GM18867 (cell line): Measurements from ENCODE around the gene PLCB4.

Source experiments
- ATAC-seq: cut with Tn5 transposase; IDR thresholded peaks from one replicate; pipeline ENCODE4 v1.9.1; 2021; ENCODE audit warnings: mild to moderate bottlenecking, moderate library complexity; ENCODE audit not compliant: unreplicated experiment

Gene PLCB4

GRCh38 chr20:9212735-9213134, 143.8 kb downstream of the PLCB4 start:
- ATAC-seq: no peak

GRCh38 chr20:9214685-9215084, 145.8 kb downstream of the PLCB4 start:
- no peak for ATAC-seq

- ATAC-seq: peak; percentile 65
These were observed 146.7 kb downstream of the PLCB4 start for GRCh38 chr20:9215539-9215938.

GRCh38 chr20:9218531-9218961, 149.7 kb downstream of the PLCB4 start:
- no peak for ATAC-seq

GRCh38 chr20:9220874-9221547, 152.1 kb downstream of the PLCB4 start:
- ATAC-seq: no peak

GRCh38 chr20:9223296-9223695, 154.4 kb downstream of the PLCB4 start:
- ATAC-seq: no peak

- ATAC-seq: no peak
These were observed 157.0 kb downstream of the PLCB4 start for GRCh38 chr20:9225879-9226278.

GRCh38 chr20:9227896-9228615, 159.2 kb downstream of the PLCB4 start:
- ATAC-seq: no peak

- ATAC-seq: no peak
These were observed 160.0 kb downstream of the PLCB4 start for GRCh38 chr20:9228774-9229450.

- no peak for ATAC-seq
These were observed 161.5 kb downstream of the PLCB4 start for GRCh38 chr20:9230406-9230805.

- no peak for ATAC-seq
These were observed 164.9 kb downstream of the PLCB4 start for GRCh38 chr20:9233804-9234203.

GRCh38 chr20:9235518-9235917, 166.6 kb downstream of the PLCB4 start:
- no peak for ATAC-seq

GRCh38 chr20:9236458-9236857, 167.6 kb downstream of the PLCB4 start:
- no peak for ATAC-seq

GRCh38 chr20:9241232-9241692, 172.4 kb downstream of the PLCB4 start:
- ATAC-seq: no peak

- ATAC-seq: no peak
These were observed 173.0 kb downstream of the PLCB4 start for GRCh38 chr20:9241721-9242427.

GRCh38 chr20:9243986-9244385, 175.1 kb downstream of the PLCB4 start:
- ATAC-seq: no peak

GRCh38 chr20:9244811-9245210, 175.9 kb downstream of the PLCB4 start:
- no peak for ATAC-seq

GRCh38 chr20:9246731-9247130, 177.8 kb downstream of the PLCB4 start:
- no peak for ATAC-seq

GRCh38 chr20:9250511-9250910, 181.6 kb downstream of the PLCB4 start:
- no peak for ATAC-seq

GRCh38 chr20:9253006-9253539, 184.2 kb downstream of the PLCB4 start:
- ATAC-seq: no peak

- ATAC-seq: no peak
These were observed 186.3 kb downstream of the PLCB4 start for GRCh38 chr20:9255171-9255570.
